Smooth muscle cell (in vitro differentiated cells): ENCODE results near the gene PGD. TPM values are rescaled to one million over a fixed set of nuclear protein-coding genes. Genes with fewer than 3 reads are reported as not detected.
A peak's percentile ranks its signal among the peaks of the same experiment; 100 is the strongest.

Source experiments
- DNase-seq: peaks from one replicate; lab custom pipeline; 2025; ENCODE audit not compliant: unreplicated experiment; lab: John Stamatoyannopoulos, UW
- H2AFZ ChIP-seq: fragments of 200-600 bp; sonication (generic); 2 replicates; pipeline ENCODE4 v1.6.0; 2016; ENCODE audit warnings: antibody characterized with exemption, low read depth, mild to moderate bottlenecking
- H3F3A ChIP-seq: fragments of 200-600 bp; sonication (generic); 2 replicates; pipeline ENCODE4 v1.6.0; 2017; ENCODE audit warnings: antibody characterized with exemption, low read depth
- H3K27ac ChIP-seq: fragments of 200-600 bp; sonication (generic); 2 replicates; pipeline ENCODE4 v1.5.1; 2016; ENCODE audit warnings: low read depth, mild to moderate bottlenecking
- H3K27me3 ChIP-seq: fragments of 200-600 bp; sonication (generic); 2 replicates; pipeline ENCODE4 v1.6.1; 2016; ENCODE audit warnings: low read depth, mild to moderate bottlenecking
- H3K36me3 ChIP-seq: fragments of 200-600 bp; sonication (generic); 2 replicates; pipeline ENCODE4 v1.5.1; 2016; ENCODE audit warnings: low read depth
- H3K4me1 ChIP-seq: fragments of 200-600 bp; sonication (generic); 2 replicates; pipeline ENCODE4 v1.5.1; 2016; ENCODE audit warnings: low read depth
- H3K4me2 ChIP-seq: fragments of 200-600 bp; sonication (generic); 2 replicates; pipeline ENCODE4 v1.6.0; 2016; ENCODE audit warnings: mild to moderate bottlenecking
- H3K4me3 ChIP-seq: fragments of 200-600 bp; sonication (generic); 2 replicates; pipeline ENCODE4 v1.5.1; 2016; ENCODE audit warnings: mild to moderate bottlenecking
- H3K79me2 ChIP-seq: fragments of 200-600 bp; sonication (generic); 2 replicates; pipeline ENCODE4 v1.6.0; 2016; ENCODE audit warnings: low read depth, mild to moderate bottlenecking
- H3K9ac ChIP-seq: fragments of 200-600 bp; sonication (generic); 2 replicates; pipeline ENCODE4 v1.6.0; 2016; ENCODE audit warnings: low read depth
- H3K9me3 ChIP-seq: fragments of 200-600 bp; sonication (generic); replicated peaks from 2 replicates; pipeline ENCODE4 v1.5.1; 2016; ENCODE audit warnings: low read depth
- H4K20me1 ChIP-seq: fragments of 200-600 bp; sonication (generic); 2 replicates; pipeline ENCODE4 v1.6.0; 2016; ENCODE audit warnings: low read depth
- CTCF ChIP-seq: fragments of 200-600 bp; sonication (generic); IDR thresholded peaks from 2 replicates; pipeline ENCODE4 v1.5.1; 2017; ENCODE audit warnings: borderline replicate concordance, mild to moderate bottlenecking, antibody characterized with exemption; ENCODE audit not compliant: insufficient read depth, poor library complexity, severe bottlenecking
- WGBS: methylation state at CpG from one replicate; pipeline ENCODE4 v1.1.7; 2016; ENCODE audit warnings: low lambda C conversion rate; 5-methylcytosine and 5-hydroxymethylcytosine counted together
- polyA plus RNA-seq: library from polyadenylated mRNA; unstranded; fragments of >200 nt; fragmentation: Nextera tagmentation; extraction: Ambion mirVana; gene quantifications from 2 replicates; pipeline ENCODE4 v1.2.1, GENCODE V29; 2016
- total RNA-seq: library from RNA; depleted of rRNA; stranded (reverse); fragments of >200 nt; gene quantifications from 2 replicates; pipeline ENCODE4 v1.2.3, GENCODE V29; 2014

The PGD gene
- total and polyA plus RNA-seq, 2 experiments from 2014 or later, result 64.7 to 117 TPM

GRCh38 chr1:10389271-10389973, 9.4 kb upstream of the PGD start:
- H3K4me3 ChIP-seq, result no peak overlapping the region
- DNase-seq, result no peak
- no peaks in the 10 kb centered on the region for H3K79me2 ChIP-seq
- H3K9me3 ChIP-seq, result no peaks in the 10 kb centered on the region
- no peaks in the 10 kb centered on the region for H3K36me3 ChIP-seq
- H3K27ac ChIP-seq, result no peak overlapping the region
- H3F3A ChIP-seq, result peaks cover 12% of the 10 kb centered on the region
- no peaks in the 10 kb centered on the region for H3K27me3 ChIP-seq
- no peak for TF ChIP-seq CTCF
- H3K9ac ChIP-seq, result no peak overlapping the region
- no peak overlapping the region for H3K4me2 ChIP-seq
- H3K4me1 ChIP-seq, result peaks cover 13% of the 10 kb centered on the region
- WGBS, result 97% methylated on average over 6 of the region's 6 CpGs
- no peaks in the 10 kb centered on the region for H4K20me1 ChIP-seq
- no peak overlapping the region for H2AFZ ChIP-seq

GRCh38 chr1:10396870-10397269, 2.0 kb upstream of the PGD start:
- H3K36me3 ChIP-seq, result no peaks in the 10 kb centered on the region
- peaks cover 23% of the 10 kb centered on the region for H3K79me2 ChIP-seq
- H3K9ac ChIP-seq, result no peak overlapping the region
- H2AFZ ChIP-seq, result no peak overlapping the region
- 97% methylated on average over 3 of the region's 3 CpGs for WGBS
- TF ChIP-seq CTCF, result no peak
- no peak overlapping the region for H3K4me2 ChIP-seq
- H4K20me1 ChIP-seq, result peaks cover 10% of the 10 kb centered on the region
- H3K27me3 ChIP-seq, result no peaks in the 10 kb centered on the region
- H3K4me3 ChIP-seq, result no peak overlapping the region
- no peaks in the 10 kb centered on the region for H3F3A ChIP-seq
- no peaks in the 10 kb centered on the region for H3K9me3 ChIP-seq
- H3K4me1 ChIP-seq, result peaks cover 9% of the 10 kb centered on the region
- no peak overlapping the region for H3K27ac ChIP-seq
- DNase-seq, result no peak

- H3K4me2 ChIP-seq, result peak overlapping the region; percentile 98
- no peaks in the 10 kb centered on the region for H3F3A ChIP-seq
- H3K36me3 ChIP-seq, result no peaks in the 10 kb centered on the region
- H3K4me3 ChIP-seq, result peak overlapping the region; percentile 92
- H3K9ac ChIP-seq, result peak overlapping the region; percentile 25
- H3K27ac ChIP-seq, result peak overlapping the region; percentile 57
- H3K27me3 ChIP-seq, result no peaks in the 10 kb centered on the region
- peaks cover 28% of the 10 kb centered on the region for H3K79me2 ChIP-seq
- 2% methylated on average over 34 of the region's 34 CpGs for WGBS
- H3K9me3 ChIP-seq, result no peaks in the 10 kb centered on the region
- H3K4me1 ChIP-seq, result peaks cover 9% of the 10 kb centered on the region
- no peak for TF ChIP-seq CTCF
- peak overlapping the region; percentile 17 for H2AFZ ChIP-seq
- no peak for DNase-seq
- peaks cover 10% of the 10 kb centered on the region for H4K20me1 ChIP-seq
Observed at GRCh38 chr1:10398278-10398733, 558 bp upstream of the PGD start.
